ENCODE results near the gene TPD52L1.
"Not testable (repeated sequence)": the region's sequence is repeated elsewhere in the genome, so short reads cannot be mapped to it uniquely, and the experiment has no call there.

TPD52L1 gene

GRCh38 chr6:125121894-125122293, 31.7 kb upstream of the TPD52L1 start:
- no peak for TF ChIP-seq CTCF (IDR thresholded peaks at IDR 0.05; ENCODE audit: control extremely low read depth, extremely low read depth, low read depth, missing control alignments)
- no peak for DNase-seq (ENCODE audit: extremely low spot score)
- ChIA-PET CTCF (interaction anchor here (1.3 kb wide), 1 partner anchor 8 kb away, joined by 3 read pairs; no protein-coding TSS in a partner anchor), POLR2A (no interaction called here)

- no peak for DNase-seq (ENCODE audit: extremely low spot score)
- TF ChIP-seq CTCF (IDR thresholded peaks at IDR 0.05; ENCODE audit: control extremely low read depth, extremely low read depth, low read depth, missing control alignments), result no peak
- ChIA-PET CTCF (interaction anchor here (1.3 to 1.7 kb wide), 2 partner anchors 9 to 11 kb away, joined by 3 to 7 read pairs; no protein-coding TSS in a partner anchor), POLR2A (no interaction called here)
Measured at GRCh38 chr6:125123051-125123450, 30.5 kb upstream of the TPD52L1 start.

- ChIA-PET CTCF (interaction anchor here (1.0 to 1.7 kb wide), 4 partner anchors 9 to 253 kb away, joined by 3 to 7 read pairs (median 4); partner anchors contain the start of gene TPD52L1), POLR2A (no interaction called here)
- no peak for TF ChIP-seq CTCF (IDR thresholded peaks at IDR 0.05; ENCODE audit: control extremely low read depth, extremely low read depth, low read depth, missing control alignments)
- no peak for DNase-seq (ENCODE audit: extremely low spot score)
Measured at GRCh38 chr6:125123468-125124048, 30.0 kb upstream of the TPD52L1 start.

GRCh38 chr6:125124049-125124669, 29.4 kb upstream of the TPD52L1 start:
- CTCF ChIA-PET, result interaction anchor here (1.0 to 1.7 kb wide), 4 partner anchors 10 to 254 kb away, joined by 3 to 7 read pairs (median 4); partner anchors contain the start of gene TPD52L1
- no peak for TF ChIP-seq CTCF (IDR thresholded peaks at IDR 0.05; ENCODE audit: control extremely low read depth, extremely low read depth, low read depth, missing control alignments)
- POLR2A ChIA-PET, result no interaction called here
- DNase-seq (ENCODE audit: extremely low spot score), result no peak

- DNase-seq (ENCODE audit: extremely low spot score); CTCF ChIA-PET; POLR2A ChIA-PET: not testable (repeated sequence)
Measured at GRCh38 chr6:125125856-125126255, 27.7 kb upstream of the TPD52L1 start.

- DNase-seq (ENCODE audit: extremely low spot score), result no peak
- POLR2A ChIA-PET, result no interaction called here
- CTCF ChIA-PET, result no interaction called here
Measured at GRCh38 chr6:125129354-125129753, 24.2 kb upstream of the TPD52L1 start.

More at GRCh38 chr6:125129354-125129753, 24.2 kb upstream of the TPD52L1 start:
- no peak for TF ChIP-seq CTCF (IDR thresholded peaks at IDR 0.05; ENCODE audit: control extremely low read depth, extremely low read depth, low read depth, missing control alignments)

Data from GM10248 (cell line).